Ovary (tissue), 9 donors: ENCODE data around the gene ATP13A3. TPM values are rescaled to one million over a fixed set of nuclear protein-coding genes. Genes with fewer than 3 reads are reported as not detected.

ENCODE experiments used
- DNase-seq, 5 donors: peaks; one replicate each; pipeline ENCODE4 v3.0.0-alpha.2; 2019 to 2020
- H3K27ac ChIP-seq, 2 donors: fragments of 200-600 bp; one replicate each; pipeline versions ENCODE4 v1.5.1 to v1.8.0; 2019 to 2022
- H3K27me3 ChIP-seq: fragments of 200-600 bp; one replicate; pipeline ENCODE4 v1.8.0; 2022
- H3K36me3 ChIP-seq: fragments of 200-600 bp; sonication (generic); one replicate; pipeline ENCODE4 v1.5.1; 2019
- H3K4me1 ChIP-seq: one replicate; pipeline ENCODE4 v1.8.1; 2013; ENCODE audit warnings: mild to moderate bottlenecking, moderate library complexity; ENCODE audit not compliant: insufficient read depth
- H3K4me3 ChIP-seq: fragments of 200-600 bp; sonication (generic); one replicate; pipeline ENCODE4 v1.5.1; 2017
- H3K9me3 ChIP-seq, 2 donors: fragments of 200-600 bp in 1 of 2; sonication (generic) in 1 of 2; one replicate each; pipeline versions ENCODE4 v1.5.1 to v1.8.1; 2013 to 2019; ENCODE audit warnings: mild to moderate bottlenecking in 1 of 2, moderate library complexity in 1 of 2
- EP300 ChIP-seq: sonication (generic); formaldehyde crosslinking; IDR thresholded peaks from one replicate; pipeline ENCODE4 v1.6.1; 2017; ENCODE audit warnings: antibody characterized with exemption
- POLR2A ChIP-seq: fragments of 450-650 bp; IDR thresholded peaks from one replicate; pipeline ENCODE4 v1.6.1; 2017; ENCODE audit warnings: antibody characterized with exemption, mild to moderate bottlenecking, moderate library complexity
- WGBS, 3 donors: extraction: QIAGEN DNeasy Blood & Tissue Kit in 1 of 3; methylation state at CpG; one replicate each; pipeline versions ENCODE4 v1.1.5 to v1.1.7; 2013 to 2017; 5-methylcytosine and 5-hydroxymethylcytosine counted together
- intact Hi-C, 4 donors: fragments of 100-400 bp; cut with DNase I; formaldehyde crosslinking; loops; one replicate each; pipeline versions ENCODE4 v1.11.0 to v1.15.1; 2022 to 2023
- polyA plus RNA-seq, 2 donors: library from polyadenylated mRNA; stranded (reverse); fragments of 200-250 nt in 1 of 2; fragments of 350-450 nt in 1 of 2; fragmentation: Illumina TruSeq in 1 of 2; extraction: RNeasy Lipid Tissue Mini Kit (QIAGEN cat#74804) in 1 of 2; gene quantifications; one replicate each; pipeline ENCODE4 v1.2.3, GENCODE V29; 2013 to 2014
- total RNA-seq, 7 donors: library from RNA; depleted of rRNA in 2 of 7; stranded (reverse); fragments of >200 nt in 2 of 7; fragmentation: NEBNext Ultra II Directional in 3 of 7; extraction: Animal tissue kit (Norgen Biotek cat#: 25700) in 3 of 7; gene quantifications; one replicate each; pipeline versions ENCODE4 v1.1.0 to v1.2.4, GENCODE V29; 2016 to 2023
- TF ChIP-seq, protein P1 (sequence below), 3 donors: fragments of 450-650 bp in 2 of 3; fragments of 200-600 bp in 1 of 3; IDR thresholded peaks; one replicate each; pipeline versions ENCODE4 v1.5.1 to v1.8.0; 2016 to 2022; ENCODE audit warnings: antibody characterized with exemption in 3 of 3, mild to moderate bottlenecking in 1 of 3
- donor health status: DM: no; HTN: no; CAD: no; lungs with moderate emphysema.
- donor health status: DM: no; HTN: no; CAD: no.
- donor health status: Bipolar disorder and iron deficiency.
- donor health status: DM: yes; HTN: yes; CAD: no.
- donor health status: DM: no; HTN: no; CAD: no.
- donor health status: DM: yes; HTN: yes; CAD: no.

ATP13A3 gene
- total and polyA plus RNA-seq, 9 donors: 13.7 to 101 (median 52.4) TPM

DNA sequence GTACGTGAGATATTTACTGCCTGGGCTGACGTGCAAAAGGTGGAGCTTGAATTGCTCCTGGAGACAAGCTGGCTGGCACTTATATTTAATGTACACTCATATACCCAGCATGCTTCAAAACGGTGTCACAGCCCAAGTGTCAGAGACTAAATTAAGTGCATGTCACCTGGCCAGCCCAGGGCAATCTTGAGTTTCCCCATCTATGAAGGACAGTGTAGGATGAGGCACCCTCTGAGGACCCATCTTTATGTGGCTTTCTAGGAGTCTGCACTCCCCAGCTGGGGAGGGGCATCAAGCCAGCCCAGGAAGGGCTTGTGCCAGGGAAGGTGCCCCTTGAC is 122.5 kb downstream of the ATP13A3 start:
- no peaks in the 10 kb centered on the region for H3K27me3 ChIP-seq
- no peak overlapping the region for H3K27ac ChIP-seq
- H3K4me3 ChIP-seq: no peak overlapping the region
- no peaks in the 10 kb centered on the region for H3K36me3 ChIP-seq
- TF ChIP-seq, protein P1, sequence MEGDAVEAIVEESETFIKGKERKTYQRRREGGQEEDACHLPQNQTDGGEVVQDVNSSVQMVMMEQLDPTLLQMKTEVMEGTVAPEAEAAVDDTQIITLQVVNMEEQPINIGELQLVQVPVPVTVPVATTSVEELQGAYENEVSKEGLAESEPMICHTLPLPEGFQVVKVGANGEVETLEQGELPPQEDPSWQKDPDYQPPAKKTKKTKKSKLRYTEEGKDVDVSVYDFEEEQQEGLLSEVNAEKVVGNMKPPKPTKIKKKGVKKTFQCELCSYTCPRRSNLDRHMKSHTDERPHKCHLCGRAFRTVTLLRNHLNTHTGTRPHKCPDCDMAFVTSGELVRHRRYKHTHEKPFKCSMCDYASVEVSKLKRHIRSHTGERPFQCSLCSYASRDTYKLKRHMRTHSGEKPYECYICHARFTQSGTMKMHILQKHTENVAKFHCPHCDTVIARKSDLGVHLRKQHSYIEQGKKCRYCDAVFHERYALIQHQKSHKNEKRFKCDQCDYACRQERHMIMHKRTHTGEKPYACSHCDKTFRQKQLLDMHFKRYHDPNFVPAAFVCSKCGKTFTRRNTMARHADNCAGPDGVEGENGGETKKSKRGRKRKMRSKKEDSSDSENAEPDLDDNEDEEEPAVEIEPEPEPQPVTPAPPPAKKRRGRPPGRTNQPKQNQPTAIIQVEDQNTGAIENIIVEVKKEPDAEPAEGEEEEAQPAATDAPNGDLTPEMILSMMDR (IDR thresholded peaks at IDR 0.05): no peak
- TF ChIP-seq POLR2A: no peak
- no peak for TF ChIP-seq EP300
- no peaks in the 10 kb centered on the region for H3K9me3 ChIP-seq
- H3K4me1 ChIP-seq: peaks cover 3% of the 10 kb centered on the region
- WGBS, 3 donors: 69 to 91% (median 69%) methylated on average over 3 of the region's 3 CpGs
- DNase-seq: no peak
- intact Hi-C loops: no loop called here

DNA sequence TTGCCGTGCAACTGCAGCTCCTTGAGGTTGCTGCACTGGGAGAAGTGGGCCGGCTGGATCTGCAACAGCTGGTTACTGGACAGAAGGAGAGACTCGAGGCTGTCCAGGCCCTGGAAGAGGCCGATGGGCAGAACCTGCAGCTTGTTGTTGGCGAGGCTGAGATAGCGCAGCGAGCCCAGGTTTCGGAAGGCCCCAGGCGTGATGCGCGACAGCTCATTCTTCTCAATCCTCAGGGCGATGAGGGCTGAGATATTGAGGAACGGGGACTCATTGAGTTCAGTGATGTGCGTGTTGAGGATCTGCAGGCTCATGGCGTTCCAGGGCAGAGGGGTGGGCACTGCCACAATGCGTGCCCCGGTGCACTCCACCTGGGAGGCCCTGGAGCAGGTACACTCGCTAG is 126.2 kb downstream of the ATP13A3 start:
- intact Hi-C loops: no loop called here
- no peaks in the 10 kb centered on the region for H3K36me3 ChIP-seq
- no peak overlapping the region for H3K4me3 ChIP-seq
- no peaks in the 10 kb centered on the region for H3K9me3 ChIP-seq
- H3K27me3 ChIP-seq: no peaks in the 10 kb centered on the region
- TF ChIP-seq POLR2A (no peak), EP300 (no peak)
- TF ChIP-seq, protein P1 (IDR thresholded peaks at IDR 0.05): no peak
- H3K4me1 ChIP-seq: peaks cover 13% of the 10 kb centered on the region
- DNase-seq: no peak
- H3K27ac ChIP-seq: no peak overlapping the region
- 86 to 92% (median 90%) methylated on average over 18 of the region's 18 CpGs for WGBS, 3 donors

DNA sequence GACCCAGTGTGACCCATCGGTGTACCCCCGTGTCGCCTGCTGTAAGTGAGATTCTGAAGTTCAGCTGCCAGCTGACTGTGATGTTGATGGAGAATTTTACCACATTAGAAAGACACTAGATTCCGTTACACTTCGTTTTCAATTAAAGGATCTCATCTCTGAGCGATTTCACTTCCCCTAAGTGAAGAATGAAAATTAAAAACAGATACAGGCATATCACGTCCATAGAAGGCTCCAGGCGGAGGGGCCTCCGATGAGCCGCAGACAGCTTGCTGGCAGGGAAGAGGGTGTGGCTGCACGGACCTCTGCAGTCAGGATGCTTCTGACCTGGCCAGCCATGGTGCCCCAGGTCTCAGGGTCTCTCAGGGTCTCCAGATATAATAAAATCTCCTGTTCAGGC is 129.1 kb downstream of the ATP13A3 start:
- no peaks in the 10 kb centered on the region for H3K36me3 ChIP-seq
- 84 to 89% (median 88%) methylated on average over 11 of the region's 11 CpGs for WGBS, 3 donors
- intact Hi-C loops: no loop called here
- H3K4me3 ChIP-seq: no peak overlapping the region
- peaks cover 12% of the 10 kb centered on the region for H3K4me1 ChIP-seq
- no peaks in the 10 kb centered on the region for H3K27me3 ChIP-seq
- no peaks in the 10 kb centered on the region for H3K9me3 ChIP-seq
- no peak overlapping the region for H3K27ac ChIP-seq
- DNase-seq: no peak
- TF ChIP-seq EP300 (no peak), POLR2A (no peak)
- TF ChIP-seq, protein P1 (IDR thresholded peaks at IDR 0.05): no peak

DNA sequence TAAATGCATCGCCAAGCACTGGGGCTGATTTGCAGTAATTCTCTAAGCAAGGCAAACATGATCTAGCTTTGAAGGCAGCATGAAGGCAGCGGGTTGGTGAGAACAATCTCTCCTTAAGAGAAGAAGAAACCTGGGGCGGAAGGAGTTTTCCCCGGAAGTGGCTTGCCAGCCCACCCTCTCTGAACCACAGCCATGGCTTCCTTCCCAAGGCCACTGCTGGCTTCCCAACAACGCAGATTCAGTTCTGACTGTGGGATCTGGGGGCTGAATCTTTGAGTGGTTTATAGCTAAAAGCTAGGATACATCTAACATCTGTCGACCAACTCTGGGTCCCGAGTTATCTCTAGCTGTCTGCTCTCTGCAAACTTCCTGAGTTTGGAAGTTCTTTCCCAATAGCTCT is 131.4 kb downstream of the ATP13A3 start:
- TF ChIP-seq POLR2A (no peak), EP300 (no peak)
- TF ChIP-seq, protein P1 (IDR thresholded peaks at IDR 0.05): no peak
- Histone ChIP-seq H3K27ac (peak overlapping the region in 1 of 2 donors; percentile 45), H3K9me3 (no peaks in the 10 kb centered on the region), H3K4me3 (no peak overlapping the region), H3K27me3 (no peaks in the 10 kb centered on the region), H3K36me3 (no peaks in the 10 kb centered on the region), H3K4me1 (peaks cover 12% of the 10 kb centered on the region)
- 8 to 20% (median 19%) methylated on average over 7 of the region's 7 CpGs for WGBS, 3 donors
- intact Hi-C loops: no loop called here
- DNase-seq: peak; percentile 62 to 84 (median 70)

DNA sequence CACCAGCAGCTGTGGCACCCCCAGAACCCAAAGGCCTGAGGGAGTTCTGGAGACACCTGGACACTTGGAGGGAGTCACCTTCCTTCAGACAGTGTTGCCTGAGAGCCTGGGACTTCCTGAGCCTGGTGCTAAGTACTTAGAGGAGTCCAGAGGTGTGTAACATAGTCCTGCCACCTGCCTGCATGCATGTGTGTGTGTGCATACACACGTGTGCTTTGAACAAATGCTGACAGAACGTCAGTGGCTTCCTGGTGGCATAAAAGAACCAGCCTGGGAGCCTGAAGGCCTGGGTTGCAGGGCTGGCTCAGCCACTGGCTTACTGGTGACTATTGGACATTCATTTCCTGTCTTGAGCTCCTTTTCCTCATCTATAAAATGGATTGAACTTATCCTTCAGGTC is 132.5 kb downstream of the ATP13A3 start:
- TF ChIP-seq EP300: no peak
- TF ChIP-seq, protein P1 (IDR thresholded peaks at IDR 0.05): no peak
- no peak for TF ChIP-seq POLR2A
- H3K9me3 ChIP-seq: no peaks in the 10 kb centered on the region
- WGBS, 3 donors: 65 to 80% (median 71%) methylated on average over 2 of the region's 2 CpGs
- H3K4me3 ChIP-seq: no peak overlapping the region
- H3K36me3 ChIP-seq: no peaks in the 10 kb centered on the region
- no peak for DNase-seq
- no peak overlapping the region for H3K27ac ChIP-seq
- no peaks in the 10 kb centered on the region for H3K27me3 ChIP-seq
- intact Hi-C loops: no loop called here
- peaks cover 12% of the 10 kb centered on the region for H3K4me1 ChIP-seq
